Panc1 (cell line): Measurements from ENCODE around the gene RANBP1.

Source experiments
- POLR2AphosphoS5 ChIP-seq: IDR thresholded peaks from 2 replicates; pipeline ENCODE4 v1.6.1; 2012; ENCODE audit warnings: mild to moderate bottlenecking, low read depth, low read length, moderate library complexity
- TF ChIP-seq, protein P1 (sequence below): fragments of 450-650 bp; IDR thresholded peaks from 2 replicates; pipeline ENCODE4 v1.5.1; 2017; ENCODE audit warnings: mild to moderate bottlenecking

GRCh38 chr22:20149257-20150250 lies 33.6 kb downstream of the RANBP1 start:
- TF ChIP-seq, protein P1, sequence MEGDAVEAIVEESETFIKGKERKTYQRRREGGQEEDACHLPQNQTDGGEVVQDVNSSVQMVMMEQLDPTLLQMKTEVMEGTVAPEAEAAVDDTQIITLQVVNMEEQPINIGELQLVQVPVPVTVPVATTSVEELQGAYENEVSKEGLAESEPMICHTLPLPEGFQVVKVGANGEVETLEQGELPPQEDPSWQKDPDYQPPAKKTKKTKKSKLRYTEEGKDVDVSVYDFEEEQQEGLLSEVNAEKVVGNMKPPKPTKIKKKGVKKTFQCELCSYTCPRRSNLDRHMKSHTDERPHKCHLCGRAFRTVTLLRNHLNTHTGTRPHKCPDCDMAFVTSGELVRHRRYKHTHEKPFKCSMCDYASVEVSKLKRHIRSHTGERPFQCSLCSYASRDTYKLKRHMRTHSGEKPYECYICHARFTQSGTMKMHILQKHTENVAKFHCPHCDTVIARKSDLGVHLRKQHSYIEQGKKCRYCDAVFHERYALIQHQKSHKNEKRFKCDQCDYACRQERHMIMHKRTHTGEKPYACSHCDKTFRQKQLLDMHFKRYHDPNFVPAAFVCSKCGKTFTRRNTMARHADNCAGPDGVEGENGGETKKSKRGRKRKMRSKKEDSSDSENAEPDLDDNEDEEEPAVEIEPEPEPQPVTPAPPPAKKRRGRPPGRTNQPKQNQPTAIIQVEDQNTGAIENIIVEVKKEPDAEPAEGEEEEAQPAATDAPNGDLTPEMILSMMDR: no peak
- TF ChIP-seq POLR2AphosphoS5: no peak
